Central memory CD4-positive, alpha-beta T cell (primary cell): ENCODE measurements around the gene KRTAP1-5.
"Not testable (repeated sequence)": the region's sequence is repeated elsewhere in the genome, so short reads cannot be mapped to it uniquely, and the experiment has no call there.

Experiments used
- DNase-seq: peaks from one replicate; pipeline ENCODE4 v3.0.0; 2022

The KRTAP1-5 gene

DNA sequence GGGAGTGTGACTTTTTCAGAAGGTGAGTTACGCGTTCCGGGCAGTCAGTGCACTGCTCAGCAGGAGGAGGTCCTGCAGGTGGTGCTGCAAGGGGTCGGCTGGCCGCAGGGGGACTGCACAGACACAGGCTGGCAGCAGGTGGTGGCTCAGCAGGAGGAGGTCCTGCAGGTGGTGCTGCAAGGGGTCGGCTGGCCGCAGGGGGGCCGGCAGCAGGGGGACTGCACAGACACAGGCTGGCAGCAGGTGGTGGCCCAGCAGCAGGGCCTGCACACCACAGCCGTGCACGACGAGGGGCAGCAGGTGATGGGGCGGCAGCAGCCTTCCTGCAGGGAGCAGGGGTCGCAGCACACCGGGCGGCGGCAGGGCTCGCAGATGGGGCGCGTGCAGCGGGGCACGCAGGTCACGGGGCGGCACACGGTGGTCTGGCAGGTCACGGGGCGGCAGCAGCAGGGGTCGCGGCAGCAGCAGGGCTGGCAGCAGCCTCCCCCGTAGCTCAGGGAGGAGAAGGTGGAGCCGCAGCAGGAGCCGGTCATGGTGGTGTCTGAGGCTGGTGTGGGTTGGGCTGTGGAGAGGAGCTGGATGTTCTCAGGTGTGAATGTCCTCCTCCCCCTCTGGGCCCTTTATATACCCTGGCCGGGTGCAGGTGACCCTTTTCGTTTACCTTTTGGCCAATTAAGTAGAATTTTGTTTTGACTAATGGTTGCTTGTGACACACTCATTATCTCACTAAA, 19.9 kb upstream of the KRTAP1-5 start, which contains the start of gene KRTAP2-1:
Gene KRTAP2-1, minus strand, starts transcription at position 582 of the 731 bp plus-strand sequence. Its CDS starts 49 bp downstream, at position 533.
- not testable (repeated sequence) for DNase-seq

DNA sequence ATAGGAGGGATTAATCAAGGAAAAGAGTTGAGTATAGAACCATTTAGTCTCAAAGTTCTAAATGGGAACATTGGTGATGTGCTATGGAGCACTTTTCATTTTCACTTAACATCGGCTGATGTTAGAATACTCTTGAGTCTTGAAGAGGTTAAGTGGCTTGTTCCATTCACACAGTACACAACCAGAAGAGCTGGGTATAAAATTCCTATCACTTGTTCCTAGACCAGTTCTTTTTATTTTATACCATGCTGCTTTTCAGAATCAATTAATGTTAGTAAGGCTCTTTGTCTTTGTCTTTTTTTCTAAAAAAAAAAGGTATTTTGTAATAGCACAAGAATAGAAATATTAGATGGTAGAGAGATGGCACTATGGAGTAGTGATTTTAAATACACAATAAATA, 15.9 kb upstream of the KRTAP1-5 start:
- no peak for DNase-seq

DNA sequence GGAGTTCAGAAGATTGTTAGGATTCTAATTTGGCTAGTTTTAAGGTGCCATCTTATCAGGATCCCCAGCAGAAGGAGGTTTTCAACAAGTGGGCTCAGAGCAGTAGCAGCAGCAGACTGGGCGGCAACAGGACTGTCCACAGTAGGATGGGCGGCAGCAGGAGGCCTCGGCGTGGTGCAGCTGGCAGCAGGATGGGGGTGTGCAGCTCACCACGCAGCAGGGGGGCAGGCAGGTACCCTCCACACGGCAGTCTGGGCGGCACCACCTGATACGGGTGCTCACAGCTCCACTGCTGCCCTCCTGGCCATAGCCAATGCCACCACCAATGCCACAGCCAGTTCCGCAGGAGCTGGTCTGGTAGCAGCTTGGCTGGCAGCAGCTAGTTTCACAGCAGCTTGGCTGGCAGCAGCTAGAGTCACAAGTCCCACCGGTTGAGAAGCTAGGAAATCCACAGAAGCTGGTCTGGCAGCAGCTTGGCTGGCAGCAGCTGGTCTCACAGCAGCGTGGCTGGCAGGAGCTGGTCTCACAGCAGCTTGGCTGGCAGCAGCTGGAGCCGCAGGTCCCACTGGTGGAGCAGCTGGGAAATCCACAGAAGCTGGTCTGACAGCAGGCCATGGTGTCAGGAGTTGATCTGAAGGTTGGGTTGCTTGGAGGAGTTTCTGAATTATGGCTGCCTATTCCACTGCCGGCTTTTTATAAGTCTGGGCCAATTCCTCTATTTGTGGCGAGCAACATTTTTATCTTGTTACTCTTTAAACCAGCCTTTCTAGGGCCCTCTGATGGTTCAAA, 14.0 kb upstream of the KRTAP1-5 start, which contains the start of gene KRTAP1-1:
Gene KRTAP1-1, minus strand, starts transcription at position 668 of the 789 bp plus-strand sequence. Its CDS starts 53 bp downstream, at position 615.
- not testable (repeated sequence) for DNase-seq

DNA sequence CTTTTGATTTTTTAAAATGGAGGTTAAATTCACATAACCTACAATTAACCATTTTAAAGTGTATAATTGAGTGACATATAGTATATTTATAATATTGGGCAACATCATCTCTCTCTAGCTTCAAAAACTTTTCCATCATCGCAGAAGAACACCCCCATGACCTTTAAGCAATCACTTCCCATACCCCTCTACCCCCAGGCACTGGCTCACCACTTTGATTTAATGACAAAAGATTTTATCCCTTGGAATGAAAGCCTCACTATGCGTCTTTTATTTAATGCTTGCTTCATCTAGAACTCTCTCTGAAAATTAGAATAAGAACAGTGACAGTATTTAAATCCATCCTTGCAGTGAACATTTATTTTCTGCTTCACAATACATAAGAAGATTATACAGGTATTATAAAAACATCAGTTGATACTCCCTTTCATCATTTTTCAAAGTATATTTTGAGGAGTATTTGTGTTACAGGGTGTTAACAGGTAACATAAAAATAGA, 10.9 kb upstream of the KRTAP1-5 start:
- no peak for DNase-seq

DNA sequence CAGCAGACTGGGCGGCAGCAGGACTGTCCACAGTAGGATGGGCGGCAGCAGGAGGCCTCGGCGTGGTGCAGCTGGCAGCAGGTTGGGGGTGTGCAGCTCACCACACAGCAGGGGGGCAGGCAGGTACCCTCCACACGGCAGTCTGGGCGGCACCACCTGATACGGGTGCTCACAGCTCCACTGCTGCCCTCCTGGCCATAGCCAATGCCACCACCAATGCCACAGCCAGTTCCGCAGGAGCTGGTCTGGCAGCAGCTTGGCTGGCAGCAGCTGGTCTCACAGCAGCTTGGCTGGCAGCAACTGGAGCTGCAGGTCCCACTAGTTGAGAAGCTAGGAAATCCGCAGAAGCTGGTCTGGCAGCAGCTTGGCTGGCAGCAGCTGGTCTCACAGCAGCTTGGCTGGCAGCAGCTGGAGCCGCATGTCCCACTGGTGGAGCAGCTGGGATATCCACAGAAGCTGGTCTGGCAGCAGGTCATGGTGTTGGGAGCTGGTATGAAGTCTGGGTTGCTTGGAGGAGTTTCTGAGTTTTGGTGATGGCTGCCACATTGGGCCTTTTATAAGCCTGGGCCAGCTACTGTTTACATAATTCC, 7.4 kb upstream of the KRTAP1-5 start, which contains the start of gene KRTAP1-3:
Gene KRTAP1-3, minus strand, starts transcription at position 529 of the 590 bp plus-strand sequence. Its CDS starts 53 bp downstream, at position 476.
- not testable (repeated sequence) for DNase-seq

DNA sequence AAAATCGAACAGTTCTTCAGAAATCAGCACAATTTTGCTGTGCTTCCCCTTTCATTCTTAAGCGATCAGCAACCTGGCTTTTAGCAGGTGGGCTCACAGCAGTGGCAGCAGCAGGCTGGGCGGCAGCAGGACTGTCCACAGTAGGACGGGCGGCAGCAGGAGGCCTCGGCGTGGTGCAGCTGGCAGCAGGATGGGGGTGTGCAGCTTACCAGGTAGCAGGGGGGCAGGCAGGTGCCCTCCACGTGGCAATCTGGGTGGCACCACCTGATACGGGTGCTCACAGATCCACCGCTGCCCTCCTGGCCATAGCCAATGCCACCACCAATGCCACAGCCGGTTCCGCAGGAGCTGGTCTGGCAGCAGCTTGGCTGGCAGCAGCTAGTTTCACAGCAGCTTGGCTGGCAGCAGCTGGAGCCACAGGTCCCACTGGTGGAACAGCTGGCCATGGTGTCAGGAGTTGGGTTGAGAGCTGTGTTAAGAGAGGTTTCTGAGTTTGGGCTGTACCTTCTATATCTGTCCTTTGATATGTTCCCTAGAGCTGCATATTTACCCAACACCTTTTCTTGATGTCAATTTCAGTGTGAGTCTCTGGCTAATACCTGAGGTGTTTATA, 2.7 kb upstream of the KRTAP1-5 start, which contains the start of gene KRTAP1-4:
Gene KRTAP1-4, minus strand, starts transcription at position 563 of the 613 bp plus-strand sequence. Its CDS starts 117 bp downstream, at position 446.
- DNase-seq: no peak

DNA sequence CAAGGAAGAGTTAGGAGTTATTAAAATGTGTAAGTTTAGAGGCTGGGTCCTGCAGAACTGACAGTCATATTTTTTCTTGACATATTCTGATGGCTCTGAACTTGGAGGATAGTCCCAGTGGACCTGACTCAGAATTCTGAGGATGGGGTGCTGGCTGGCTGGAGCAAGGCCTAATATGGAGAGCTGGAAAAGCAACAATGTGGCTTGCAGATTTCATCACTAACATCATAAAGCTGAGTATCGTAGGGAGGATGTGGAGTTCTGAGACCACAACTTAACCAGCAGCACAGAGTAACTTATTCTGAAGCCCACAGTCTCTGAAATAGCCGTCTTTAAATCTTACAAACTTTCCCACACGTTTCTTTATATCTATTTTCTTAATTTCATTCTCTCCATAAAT, 2.3 kb downstream of the KRTAP1-5 start:
- DNase-seq: no peak

DNA sequence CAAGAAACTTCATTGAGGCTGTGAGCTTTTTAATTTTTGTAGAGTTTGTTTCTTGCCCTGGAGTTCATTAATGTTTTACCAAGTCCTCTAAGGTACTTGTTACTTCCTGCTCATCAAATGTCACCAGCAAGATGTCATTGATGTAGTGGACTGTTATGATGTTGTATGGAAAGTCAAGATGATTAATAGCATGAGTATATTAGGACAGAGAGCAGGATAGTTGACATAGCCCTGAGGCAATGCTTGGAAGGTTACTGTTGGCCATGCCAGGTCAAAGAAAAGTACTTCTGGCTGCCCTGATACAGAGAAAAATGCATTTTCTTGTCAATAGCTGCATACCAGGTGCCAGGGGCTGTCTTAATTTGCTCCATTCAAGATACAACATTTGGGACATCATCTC, 6.7 kb downstream of the KRTAP1-5 start:
- DNase-seq: no peak

DNA sequence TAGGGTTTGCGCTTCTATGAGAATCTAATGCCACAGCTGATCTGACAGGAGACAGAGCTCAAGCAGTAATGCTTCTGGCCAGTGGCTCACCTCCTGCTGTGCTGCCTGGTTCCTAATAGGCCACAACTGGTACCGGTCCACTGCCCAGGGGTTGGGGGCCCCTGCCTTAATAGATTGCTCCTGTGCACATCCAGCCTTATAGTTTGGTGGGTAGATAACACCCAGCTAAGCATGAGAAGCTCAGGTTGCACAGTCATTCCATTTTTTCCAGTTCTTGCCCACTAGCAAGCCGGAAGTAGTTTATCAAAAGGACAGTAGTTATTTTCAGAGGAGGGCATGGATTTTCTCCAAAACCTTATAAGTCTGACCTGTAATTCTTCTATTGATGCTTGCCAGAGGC, 7.6 kb downstream of the KRTAP1-5 start:
- DNase-seq: no peak

DNA sequence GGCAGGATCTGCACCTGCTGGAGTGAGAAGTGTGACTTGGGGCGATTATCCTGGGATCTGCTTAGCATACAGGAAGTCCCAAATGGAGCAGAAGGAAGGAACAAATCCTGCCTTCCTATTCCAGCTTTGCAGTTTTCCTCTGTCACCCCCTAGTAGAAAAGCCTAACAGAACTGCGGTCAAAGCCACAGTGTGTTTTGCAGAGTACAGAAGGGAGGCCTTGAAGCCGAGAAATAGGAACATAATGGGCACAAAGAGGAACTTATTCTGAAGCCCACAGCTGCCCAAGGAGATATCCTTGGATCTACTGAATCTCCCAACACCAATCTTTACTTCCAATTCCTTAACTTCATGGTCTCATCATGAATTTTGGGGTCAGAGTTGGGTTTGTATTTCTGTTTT, 8.5 kb downstream of the KRTAP1-5 start:
- DNase-seq: no peak

DNA sequence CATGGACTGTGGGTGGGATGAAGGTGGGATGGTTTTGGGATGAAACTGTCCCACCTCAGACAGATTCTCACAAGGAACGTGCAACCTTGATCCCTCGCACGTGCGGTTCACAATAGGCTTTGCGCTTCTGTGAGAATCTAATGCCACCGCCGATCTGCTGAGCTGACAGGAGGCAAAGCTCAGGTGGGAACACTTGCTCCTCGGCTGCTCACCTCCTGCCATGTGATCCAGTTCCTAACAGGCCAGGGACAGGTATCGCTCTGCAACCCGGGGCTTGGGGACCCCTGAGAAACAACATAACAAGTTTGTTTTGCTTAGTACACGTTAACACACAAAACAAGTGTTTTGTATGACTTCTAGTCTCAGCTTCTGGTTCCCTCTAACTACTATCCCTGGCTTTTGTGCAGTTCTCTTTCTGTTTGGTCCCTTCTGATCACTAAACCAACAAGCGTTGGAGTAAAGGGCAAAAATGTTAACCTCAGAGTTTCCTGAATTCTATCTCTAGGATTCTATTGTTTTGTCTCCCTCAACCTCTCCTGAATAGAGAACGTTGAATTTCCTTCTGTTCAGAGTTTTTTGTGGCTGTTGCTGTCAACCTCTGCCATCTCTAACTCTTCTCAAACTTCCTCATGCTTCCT, 10.3 kb downstream of the KRTAP1-5 start:
- no peak for DNase-seq

DNA sequence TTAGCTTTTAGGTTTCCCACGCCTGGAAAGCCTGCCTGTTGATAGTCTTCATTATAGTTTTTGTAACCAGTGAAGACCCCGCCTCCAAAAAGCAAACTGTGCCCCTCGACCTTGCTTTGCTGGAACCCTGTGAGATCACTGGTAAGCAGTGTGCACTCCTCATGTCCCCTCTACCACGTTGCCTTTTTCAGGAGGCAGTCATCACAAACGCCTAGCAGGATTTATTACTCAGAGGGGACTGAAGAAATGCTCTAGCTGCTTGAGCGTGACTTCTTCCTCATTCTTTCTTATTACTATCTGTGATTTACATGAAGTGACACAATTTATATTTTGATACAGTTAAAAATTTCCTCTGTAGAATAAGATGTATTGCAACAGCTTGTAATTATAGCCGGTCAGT, 11.6 kb downstream of the KRTAP1-5 start:
- no peak for DNase-seq

DNA sequence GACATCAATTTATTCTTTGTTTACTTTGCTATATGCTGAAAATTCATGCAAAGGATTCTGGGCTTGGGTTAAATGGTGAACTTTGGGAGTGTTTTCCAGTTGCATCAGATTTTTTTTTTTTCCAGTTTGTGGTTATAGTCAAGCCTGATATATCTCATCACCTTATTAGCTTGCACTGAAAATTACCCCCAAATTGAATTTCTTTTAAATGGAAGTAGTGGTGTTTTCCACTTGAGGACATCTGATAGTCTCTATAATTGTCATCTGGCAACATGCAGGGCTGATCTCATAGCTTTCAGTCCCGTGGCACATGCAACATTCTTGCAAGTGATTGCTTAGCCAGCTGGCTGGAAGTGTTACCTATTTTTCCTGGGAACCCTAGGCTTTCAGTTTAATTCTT, 13.4 kb downstream of the KRTAP1-5 start:
- no peak for DNase-seq

DNA sequence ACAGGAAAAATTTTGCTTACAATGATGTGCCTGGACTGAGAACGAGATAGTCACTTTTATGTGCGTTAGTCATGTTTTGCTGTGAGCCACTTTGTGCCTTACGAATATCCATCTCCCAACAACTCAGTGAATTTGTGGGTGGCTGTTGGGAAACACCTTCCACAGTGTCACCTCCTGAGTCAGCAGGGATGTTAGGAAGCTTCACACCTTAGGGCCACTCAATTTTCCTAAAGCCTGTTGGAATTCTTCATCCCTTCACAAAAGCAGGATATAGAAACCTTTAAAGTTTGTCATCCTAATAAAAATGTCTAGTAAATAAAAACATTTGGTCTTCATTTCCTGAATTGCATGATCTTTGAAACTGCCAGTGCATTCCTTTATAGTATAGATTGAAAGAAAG, 13.8 kb downstream of the KRTAP1-5 start:
- no peak for DNase-seq

DNA sequence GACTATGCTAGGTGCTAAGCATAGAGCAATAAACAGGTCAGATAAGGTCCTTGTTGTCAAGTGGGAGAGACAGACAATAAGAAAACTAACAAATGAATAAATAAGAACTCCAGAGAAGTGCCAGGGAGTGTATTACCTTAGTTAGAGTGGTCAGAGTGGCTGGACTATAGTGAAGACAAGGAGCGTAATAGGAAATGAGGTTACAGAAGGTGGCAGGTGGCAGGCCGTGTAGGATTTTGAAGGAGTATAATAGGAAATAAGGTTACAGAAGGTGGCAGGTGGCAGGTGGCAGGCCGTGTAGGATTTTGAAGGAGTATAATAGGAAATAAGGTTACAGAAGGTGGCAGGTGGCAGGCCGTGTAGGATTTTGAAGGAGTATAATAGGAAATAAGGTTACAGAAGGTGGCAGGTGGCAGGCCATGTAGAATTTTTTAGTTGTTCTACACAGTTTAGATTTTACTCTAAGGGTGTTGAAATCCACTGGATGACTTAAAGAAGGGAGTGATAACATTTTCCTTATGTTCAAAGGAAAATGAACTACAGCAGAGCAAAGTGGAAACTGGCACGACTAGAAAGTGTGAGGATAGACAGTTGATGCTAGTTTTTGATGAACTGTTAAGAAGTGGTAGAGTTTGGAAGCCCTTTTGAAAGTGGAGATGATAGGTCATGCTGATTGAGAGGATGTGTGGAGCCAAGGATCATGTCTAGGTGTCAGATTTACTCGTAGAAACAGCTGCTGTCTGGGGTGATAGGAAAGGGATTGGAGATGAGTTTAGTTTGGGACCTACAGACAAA, 14.5 kb downstream of the KRTAP1-5 start:
- no peak for DNase-seq

DNA sequence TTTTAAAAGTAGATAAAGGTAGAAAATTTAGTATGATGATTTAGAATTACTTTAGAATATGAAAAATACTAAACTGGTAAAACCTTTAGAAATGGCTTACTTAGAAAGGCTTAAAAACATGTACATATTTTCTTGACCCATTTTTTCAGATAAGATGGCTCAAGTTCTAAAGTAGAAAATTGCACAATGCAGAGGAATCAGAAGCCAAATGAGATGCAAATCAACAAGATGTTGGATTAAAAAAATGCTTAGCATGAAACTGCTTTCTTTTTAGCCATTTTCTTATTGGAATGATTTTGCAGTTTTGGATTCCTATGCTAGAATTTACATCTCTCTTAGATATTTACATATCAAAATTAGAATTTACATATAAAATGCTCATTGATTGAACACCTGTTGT, 16.6 kb downstream of the KRTAP1-5 start:
- no peak for DNase-seq

DNA sequence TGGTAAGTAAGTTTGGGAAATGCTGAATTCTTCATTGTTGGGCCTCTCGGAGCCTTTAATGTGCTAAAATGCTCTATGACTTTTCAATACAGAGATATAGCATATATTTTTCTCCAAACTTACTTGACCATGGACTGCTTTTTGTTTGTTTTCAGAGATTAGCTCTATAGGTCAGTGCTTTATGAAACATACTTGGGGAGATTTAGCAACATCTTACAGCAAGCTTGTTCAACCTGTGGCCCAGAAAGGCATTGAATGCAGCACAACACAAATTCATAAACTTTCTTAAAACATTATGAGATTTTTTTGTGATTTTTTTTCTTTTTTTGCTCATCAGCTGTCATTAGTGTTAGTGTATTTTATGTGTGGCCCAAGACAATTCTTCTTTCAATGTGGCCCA, 17.1 kb downstream of the KRTAP1-5 start:
- no peak for DNase-seq

DNA sequence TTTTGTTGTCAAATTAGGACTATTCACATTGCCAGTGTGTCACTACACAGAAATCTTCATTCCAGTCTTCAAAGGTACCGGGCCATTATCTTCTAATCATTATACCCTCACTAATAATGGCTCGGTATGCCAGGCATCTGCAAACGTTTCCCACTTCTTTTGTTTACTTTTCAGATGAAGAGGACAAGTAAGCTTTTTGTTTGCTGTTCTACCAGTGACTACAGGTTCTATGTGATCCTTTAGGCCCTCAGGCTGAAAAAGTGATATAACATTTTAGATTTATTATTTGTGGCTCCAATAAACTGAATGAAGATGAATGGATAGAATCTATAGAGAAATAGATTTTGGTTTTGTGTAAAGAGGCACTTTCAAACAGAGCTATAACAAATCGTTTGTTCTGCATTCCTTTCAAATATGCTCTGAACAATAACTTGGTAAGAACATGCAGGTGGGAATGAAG, 17.7 kb downstream of the KRTAP1-5 start:
- DNase-seq: no peak

DNA sequence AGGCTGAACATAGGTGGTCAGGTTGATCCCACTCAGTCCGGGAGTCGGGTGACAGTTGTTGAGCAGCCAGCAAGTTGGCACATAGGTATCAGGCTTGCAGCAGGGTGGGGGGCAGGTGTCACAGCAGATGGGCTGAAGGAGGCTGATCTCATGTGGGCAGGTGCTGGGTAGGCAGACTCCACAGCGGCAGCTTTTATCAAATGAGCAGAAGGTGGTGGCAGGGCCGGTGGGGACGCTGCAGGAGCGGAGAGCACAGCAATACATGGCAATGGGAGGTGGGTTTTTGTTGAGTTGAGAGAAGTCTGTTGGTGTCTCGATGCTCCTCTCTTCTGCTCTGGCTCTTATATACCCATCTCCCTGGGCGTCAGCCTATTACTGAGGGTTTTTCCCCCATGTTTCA, 18.2 kb downstream of the KRTAP1-5 start, which contains the start of gene KRTAP3-1:
Gene KRTAP3-1, minus strand, starts transcription at position 318 of the 400 bp plus-strand sequence. Its CDS starts 54 bp downstream, at position 264.
- no peak for DNase-seq

DNA sequence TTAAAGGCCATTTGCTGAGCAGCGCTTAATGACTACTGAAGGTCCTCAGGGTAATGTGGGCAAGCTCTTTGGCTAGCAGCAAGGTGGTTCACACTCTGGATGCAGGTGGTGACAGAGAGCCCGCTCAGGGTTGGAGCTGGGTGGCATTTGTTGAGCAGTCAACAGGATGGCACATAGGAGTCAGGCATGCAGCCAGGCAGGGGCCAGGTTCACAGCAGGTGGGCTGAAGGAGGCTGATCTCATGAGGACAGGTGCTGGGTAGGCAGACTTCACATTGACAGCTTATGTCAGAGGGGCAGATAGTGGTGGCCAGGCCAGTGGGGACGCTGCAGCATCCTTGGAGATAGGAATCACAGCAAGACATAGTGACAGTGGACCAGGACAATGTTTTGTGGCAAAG, 22.6 kb downstream of the KRTAP1-5 start:
- DNase-seq: no peak

DNA sequence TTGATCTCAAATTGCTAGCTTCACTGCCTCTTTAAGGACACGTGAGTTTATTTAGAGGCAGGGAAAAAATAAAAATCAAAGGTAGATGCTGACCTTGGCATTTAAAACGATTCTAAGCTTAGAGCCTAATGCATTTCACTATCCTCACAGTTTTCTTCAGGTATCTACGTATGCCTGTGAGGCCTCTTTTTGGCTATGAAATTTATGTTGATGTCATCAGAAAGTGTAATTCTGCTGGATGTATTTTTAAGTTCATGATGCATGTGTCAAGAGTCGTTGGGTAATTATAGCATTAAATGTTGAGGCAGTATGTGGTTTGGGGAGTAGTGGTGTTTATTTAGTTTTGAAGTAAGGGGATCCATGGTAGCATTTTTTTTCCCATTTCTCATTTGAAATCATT, 23.1 kb downstream of the KRTAP1-5 start:
- DNase-seq: no peak
